ENCODE results near the gene VAMP1.

DNA sequence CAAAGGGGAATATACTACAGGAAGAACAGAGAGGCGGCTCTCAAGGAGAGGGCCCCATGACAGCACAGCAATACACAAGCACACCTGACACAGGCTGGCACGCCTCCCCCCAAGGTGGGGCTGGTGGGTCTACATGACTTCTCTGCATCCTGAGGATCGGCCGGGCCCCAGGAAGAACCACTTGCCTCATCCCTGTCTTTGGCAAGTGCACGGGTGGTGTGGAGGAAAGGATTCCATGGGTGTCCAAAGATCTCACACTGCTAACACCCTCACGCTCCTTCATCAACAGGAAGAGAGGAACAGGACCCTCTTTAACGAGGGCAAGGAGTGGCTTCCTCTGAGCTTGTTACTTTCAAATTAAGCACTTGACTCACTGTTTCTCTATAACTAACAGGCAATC is 7.3 kb downstream of the VAMP1 start:
- TF ChIP-seq, protein P1, sequence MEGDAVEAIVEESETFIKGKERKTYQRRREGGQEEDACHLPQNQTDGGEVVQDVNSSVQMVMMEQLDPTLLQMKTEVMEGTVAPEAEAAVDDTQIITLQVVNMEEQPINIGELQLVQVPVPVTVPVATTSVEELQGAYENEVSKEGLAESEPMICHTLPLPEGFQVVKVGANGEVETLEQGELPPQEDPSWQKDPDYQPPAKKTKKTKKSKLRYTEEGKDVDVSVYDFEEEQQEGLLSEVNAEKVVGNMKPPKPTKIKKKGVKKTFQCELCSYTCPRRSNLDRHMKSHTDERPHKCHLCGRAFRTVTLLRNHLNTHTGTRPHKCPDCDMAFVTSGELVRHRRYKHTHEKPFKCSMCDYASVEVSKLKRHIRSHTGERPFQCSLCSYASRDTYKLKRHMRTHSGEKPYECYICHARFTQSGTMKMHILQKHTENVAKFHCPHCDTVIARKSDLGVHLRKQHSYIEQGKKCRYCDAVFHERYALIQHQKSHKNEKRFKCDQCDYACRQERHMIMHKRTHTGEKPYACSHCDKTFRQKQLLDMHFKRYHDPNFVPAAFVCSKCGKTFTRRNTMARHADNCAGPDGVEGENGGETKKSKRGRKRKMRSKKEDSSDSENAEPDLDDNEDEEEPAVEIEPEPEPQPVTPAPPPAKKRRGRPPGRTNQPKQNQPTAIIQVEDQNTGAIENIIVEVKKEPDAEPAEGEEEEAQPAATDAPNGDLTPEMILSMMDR (IDR thresholded peaks at IDR 0.05; ENCODE audit: extremely low read depth in 1 of 2, insufficient read depth in 1 of 2, low read depth in 1 of 2, low read length in 2 of 2): no peak
- TF ChIP-seq MYC (IDR thresholded peaks at IDR 0.05; ENCODE audit: low read depth, low read length) (no peak), EZH2 (IDR thresholded peaks at IDR 0.05; ENCODE audit: borderline replicate concordance, low read depth, low read length, severe bottlenecking) (no peak), FOS (IDR thresholded peaks at IDR 0.05; ENCODE audit: borderline replicate concordance, insufficient read depth, low read length) (no peak), POLR2A (IDR thresholded peaks at IDR 0.05; ENCODE audit: low read depth, low read length) (no peak), POLR2AphosphoS5 (IDR thresholded peaks at IDR 0.05; ENCODE audit: insufficient read depth, low read depth, low read length) (no peak)

All from endothelial cell of umbilical vein (primary cell).